Measurements from ENCODE around the gene MAP1S. TPM values are rescaled to one million over a fixed set of nuclear protein-coding genes. Genes with fewer than 3 reads are reported as not detected.

The MAP1S gene
- total and polyA plus RNA-seq, 8 donors, result 28.3 to 82.2 (median 33.1) TPM

DNA sequence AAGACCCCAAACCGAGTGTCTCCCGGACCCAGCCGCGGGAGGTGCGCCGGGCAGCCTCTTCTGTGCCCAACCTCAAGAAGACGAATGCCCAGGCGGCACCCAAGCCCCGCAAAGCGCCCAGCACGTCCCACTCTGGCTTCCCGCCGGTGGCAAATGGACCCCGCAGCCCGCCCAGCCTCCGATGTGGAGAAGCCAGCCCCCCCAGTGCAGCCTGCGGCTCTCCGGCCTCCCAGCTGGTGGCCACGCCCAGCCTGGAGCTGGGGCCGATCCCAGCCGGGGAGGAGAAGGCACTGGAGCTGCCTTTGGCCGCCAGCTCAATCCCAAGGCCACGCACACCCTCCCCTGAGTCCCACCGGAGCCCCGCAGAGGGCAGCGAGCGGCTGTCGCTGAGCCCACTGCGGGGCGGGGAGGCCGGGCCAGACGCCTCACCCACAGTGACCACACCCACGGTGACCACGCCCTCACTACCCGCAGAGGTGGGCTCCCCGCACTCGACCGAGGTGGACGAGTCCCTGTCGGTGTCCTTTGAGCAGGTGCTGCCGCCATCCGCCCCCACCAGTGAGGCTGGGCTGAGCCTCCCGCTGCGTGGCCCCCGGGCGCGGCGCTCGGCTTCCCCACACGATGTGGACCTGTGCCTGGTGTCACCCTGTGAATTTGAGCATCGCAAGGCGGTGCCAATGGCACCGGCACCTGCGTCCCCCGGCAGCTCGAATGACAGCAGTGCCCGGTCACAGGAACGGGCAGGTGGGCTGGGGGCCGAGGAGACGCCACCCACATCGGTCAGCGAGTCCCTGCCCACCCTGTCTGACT lies 7.9 kb downstream of the MAP1S start:
- TF ChIP-seq, protein P1, sequence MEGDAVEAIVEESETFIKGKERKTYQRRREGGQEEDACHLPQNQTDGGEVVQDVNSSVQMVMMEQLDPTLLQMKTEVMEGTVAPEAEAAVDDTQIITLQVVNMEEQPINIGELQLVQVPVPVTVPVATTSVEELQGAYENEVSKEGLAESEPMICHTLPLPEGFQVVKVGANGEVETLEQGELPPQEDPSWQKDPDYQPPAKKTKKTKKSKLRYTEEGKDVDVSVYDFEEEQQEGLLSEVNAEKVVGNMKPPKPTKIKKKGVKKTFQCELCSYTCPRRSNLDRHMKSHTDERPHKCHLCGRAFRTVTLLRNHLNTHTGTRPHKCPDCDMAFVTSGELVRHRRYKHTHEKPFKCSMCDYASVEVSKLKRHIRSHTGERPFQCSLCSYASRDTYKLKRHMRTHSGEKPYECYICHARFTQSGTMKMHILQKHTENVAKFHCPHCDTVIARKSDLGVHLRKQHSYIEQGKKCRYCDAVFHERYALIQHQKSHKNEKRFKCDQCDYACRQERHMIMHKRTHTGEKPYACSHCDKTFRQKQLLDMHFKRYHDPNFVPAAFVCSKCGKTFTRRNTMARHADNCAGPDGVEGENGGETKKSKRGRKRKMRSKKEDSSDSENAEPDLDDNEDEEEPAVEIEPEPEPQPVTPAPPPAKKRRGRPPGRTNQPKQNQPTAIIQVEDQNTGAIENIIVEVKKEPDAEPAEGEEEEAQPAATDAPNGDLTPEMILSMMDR (IDR thresholded peaks at IDR 0.05), result no peak
- Histone ChIP-seq H3K9me3 (no peaks in the 10 kb centered on the region), H3K27me3 (no peaks in the 10 kb centered on the region), H3K27ac (no peak overlapping the region), H3K4me1 (peaks cover under 1 to 49% of the 10 kb centered on the region in 2 donors), H3K36me3 (peaks cover 0 to 97% of the 10 kb centered on the region in 2 donors), H3K4me3 (no peak overlapping the region)
- DNase-seq, result no peak
- intact Hi-C loops (cut with DNase I), result no loop called here
- ATAC-seq, result no peak

DNA sequence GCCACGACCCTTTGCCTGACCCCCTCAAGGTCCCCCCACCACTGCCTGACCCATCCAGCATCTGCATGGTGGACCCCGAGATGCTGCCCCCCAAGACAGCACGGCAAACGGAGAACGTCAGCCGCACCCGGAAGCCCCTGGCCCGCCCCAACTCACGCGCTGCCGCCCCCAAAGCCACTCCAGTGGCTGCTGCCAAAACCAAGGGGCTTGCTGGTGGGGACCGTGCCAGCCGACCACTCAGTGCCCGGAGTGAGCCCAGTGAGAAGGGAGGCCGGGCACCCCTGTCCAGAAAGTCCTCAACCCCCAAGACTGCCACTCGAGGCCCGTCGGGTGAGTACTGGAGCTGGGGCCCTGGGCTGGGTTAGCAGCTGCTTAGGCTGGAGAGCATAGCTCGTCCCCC lies 8.6 kb downstream of the MAP1S start:
- H3K4me1 ChIP-seq, result peaks cover 0 to 46% of the 10 kb centered on the region in 2 donors
- H3K4me3 ChIP-seq, result no peak overlapping the region
- ATAC-seq (no peak), DNase-seq (no peak)
- TF ChIP-seq, protein P1 (IDR thresholded peaks at IDR 0.05), result no peak
- peaks cover 0 to 100% of the 10 kb centered on the region in 2 donors for H3K36me3 ChIP-seq
- H3K27ac ChIP-seq, result no peak overlapping the region
- no peaks in the 10 kb centered on the region for H3K27me3 ChIP-seq
- intact Hi-C loops (cut with DNase I), result no loop called here
- H3K9me3 ChIP-seq, result no peaks in the 10 kb centered on the region

GRCh38 chr19:17733127-17733526 lies 13.8 kb downstream of the MAP1S start:
- no peak overlapping the region for H3K4me3 ChIP-seq
- DNase-seq, result no peak
- no peaks in the 10 kb centered on the region for H3K27me3 ChIP-seq
- no peaks in the 10 kb centered on the region for H3K9me3 ChIP-seq
- no peak for ATAC-seq
- H3K4me1 ChIP-seq, result peaks cover 0 to 35% of the 10 kb centered on the region in 2 donors
- peaks cover 0 to 100% of the 10 kb centered on the region in 2 donors for H3K36me3 ChIP-seq
- intact Hi-C loops (cut with DNase I), result no loop called here
- H3K27ac ChIP-seq, result no peak overlapping the region
- TF ChIP-seq, protein P1 (IDR thresholded peaks at IDR 0.05), result no peak

DNA sequence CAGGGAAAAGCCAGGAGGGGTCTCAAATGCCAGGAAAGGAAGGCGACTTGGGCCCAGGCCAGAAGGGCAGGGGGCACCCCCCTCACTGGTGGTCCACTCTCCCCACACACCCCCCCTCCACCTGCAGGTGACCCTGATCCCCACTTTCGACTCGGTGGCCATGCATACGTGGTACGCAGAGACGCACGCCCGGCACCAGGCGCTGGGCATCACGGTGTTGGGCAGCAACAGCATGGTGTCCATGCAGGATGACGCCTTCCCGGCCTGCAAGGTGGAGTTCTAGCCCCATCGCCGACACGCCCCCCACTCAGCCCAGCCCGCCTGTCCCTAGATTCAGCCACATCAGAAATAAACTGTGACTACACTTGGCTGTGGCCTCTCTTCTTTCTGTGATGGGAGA lies 14.9 kb downstream of the MAP1S start:
- Histone ChIP-seq H3K4me1 (peaks cover 0 to 36% of the 10 kb centered on the region in 2 donors), H3K27ac (no peak overlapping the region), H3K4me3 (no peak overlapping the region), H3K9me3 (no peaks in the 10 kb centered on the region), H3K36me3 (peaks cover 0 to 95% of the 10 kb centered on the region in 2 donors), H3K27me3 (no peaks in the 10 kb centered on the region)
- DNase-seq (no peak), ATAC-seq (no peak)
- TF ChIP-seq, protein P1 (IDR thresholded peaks at IDR 0.05), result no peak
- intact Hi-C loops (cut with DNase I), result no loop called here

DNA sequence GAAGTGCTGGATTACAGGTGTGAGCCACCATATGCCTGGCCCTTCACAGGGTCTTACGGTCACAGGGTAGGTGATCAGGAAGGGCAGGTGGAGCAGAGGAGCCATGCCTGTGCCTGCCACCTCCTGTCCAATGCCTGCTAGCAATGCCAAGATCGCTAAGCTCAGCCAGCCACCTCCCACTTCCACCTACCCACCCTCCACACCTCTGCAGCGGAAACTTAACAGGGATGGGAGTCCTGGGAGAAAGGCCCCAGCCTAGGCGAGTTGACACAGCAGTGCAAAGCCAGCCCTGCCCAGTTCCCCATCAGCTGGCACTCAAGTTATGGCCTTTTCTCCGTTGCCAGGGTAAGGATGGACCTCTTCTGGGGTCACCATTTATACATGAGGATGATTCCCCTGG lies 16.1 kb downstream of the MAP1S start:
- Histone ChIP-seq H3K27ac (no peak overlapping the region), H3K9me3 (no peaks in the 10 kb centered on the region), H3K4me3 (no peak overlapping the region), H3K4me1 (peaks cover 0 to 26% of the 10 kb centered on the region in 2 donors), H3K27me3 (no peaks in the 10 kb centered on the region), H3K36me3 (peaks cover 0 to 82% of the 10 kb centered on the region in 2 donors)
- TF ChIP-seq, protein P1 (IDR thresholded peaks at IDR 0.05), result no peak
- DNase-seq (no peak), ATAC-seq (no peak)
- intact Hi-C loops (cut with DNase I), result no loop called here

Measured in left lung (tissue), 10 donors.